NOMO-1 (cell line): Measurements from ENCODE around the gene KRT72.

ENCODE experiments used
- DNase-seq, 2 experiments: peaks; one replicate each; lab custom pipeline; 2025; ENCODE audit not compliant: unreplicated experiment in 2 of 2; lab: John Stamatoyannopoulos, UW

The KRT72 gene

GRCh38 chr12:52630599-52631200, 29.4 kb upstream of the KRT72 start:
- no peak for DNase-seq

GRCh38 chr12:52630008-52630500, 28.8 kb upstream of the KRT72 start:
- DNase-seq, result no peak

DNA sequence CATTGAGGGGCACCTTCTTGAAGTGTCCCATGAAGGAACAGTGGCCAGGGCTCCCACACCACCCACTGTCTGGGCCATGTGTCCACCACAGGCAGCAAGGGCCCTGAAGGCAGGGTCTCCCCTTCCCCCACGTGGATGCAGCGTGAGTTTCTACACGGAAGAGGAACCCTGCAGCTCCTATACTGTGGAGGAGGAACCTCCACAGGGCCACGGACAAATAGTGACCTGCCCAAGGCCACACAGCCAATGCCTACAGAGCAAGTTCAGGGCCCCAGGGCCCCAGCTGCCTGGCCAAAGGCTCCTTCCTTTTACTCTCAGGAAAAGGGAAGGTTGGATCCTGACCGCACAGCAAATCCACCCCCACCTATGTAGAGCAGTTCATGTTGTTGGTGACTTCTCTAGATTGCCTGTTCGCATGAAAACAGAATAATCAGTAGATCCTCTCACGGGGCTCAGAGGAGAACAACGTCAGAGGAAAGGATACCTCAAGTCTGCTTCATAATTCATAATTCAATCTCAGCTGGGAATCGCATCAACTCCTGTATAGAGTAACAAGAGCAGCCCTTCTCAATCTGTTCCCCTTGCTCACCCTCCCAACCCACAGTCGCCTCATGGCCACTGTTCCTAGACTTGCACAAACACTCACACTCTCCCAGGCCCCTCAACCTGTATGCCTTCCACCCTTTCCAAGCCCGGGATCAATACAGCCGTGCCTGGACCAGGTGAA, 28.2 kb upstream of the KRT72 start:
- DNase-seq, result no peak

GRCh38 chr12:52628841-52629240, 27.6 kb upstream of the KRT72 start:
- no peak for DNase-seq

- DNase-seq, result no peak
Measured at GRCh38 chr12:52628111-52628507, 26.8 kb upstream of the KRT72 start.

DNA sequence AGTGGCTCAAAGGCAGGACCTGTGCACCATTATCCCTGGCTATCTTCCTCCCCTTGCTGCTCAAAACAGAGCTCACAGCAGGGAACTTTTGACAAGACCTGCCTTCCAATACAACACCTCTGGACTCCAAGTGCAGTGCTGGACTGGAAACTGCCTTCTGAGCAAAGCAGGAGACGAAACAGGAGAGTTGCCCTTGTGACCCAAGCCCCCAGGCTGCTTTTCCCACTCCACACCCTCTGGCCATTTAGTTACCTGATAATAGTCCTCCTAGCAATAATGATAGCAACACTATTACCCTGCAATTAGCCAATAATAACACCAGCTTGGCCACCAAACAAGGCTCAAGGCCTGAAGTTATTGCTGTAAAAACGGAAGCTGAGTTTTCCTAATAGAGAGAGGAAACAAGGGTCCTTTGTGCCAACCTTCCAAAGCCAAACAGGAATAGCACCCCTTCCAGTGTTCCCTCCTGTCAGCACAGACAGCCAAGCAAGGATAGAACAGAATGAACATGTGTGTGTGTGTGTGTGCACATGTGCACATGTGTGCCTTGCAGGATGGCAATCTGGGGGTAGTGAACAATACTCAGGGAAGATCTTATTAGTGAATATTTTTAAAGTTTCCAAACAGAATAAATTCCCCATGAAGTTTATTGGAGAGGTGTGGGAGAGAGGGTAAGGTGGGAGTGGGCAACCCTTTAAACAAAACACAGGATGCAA, 26.3 kb upstream of the KRT72 start:
- no peak for DNase-seq

DNA sequence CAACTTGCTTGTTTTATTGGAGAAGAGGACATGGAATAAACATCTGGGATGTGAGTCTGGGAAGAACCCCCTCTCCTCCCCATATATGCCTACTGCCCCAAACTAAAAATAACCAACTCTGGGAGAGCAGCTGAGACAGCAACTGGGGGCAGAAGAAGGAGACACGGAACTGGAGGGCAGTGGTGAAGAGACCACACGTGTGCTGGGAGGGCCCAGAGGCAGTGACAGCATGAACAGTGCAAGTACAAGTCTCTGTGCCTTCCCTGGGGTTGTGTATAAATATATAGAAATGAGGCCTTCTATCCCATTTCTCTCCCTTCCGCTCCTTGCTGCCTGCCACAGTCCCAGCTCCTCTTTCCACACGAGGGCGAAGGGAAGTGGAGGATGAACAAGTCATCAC, 21.1 kb upstream of the KRT72 start:
- no peak for DNase-seq

GRCh38 chr12:52618866-52619265, 17.6 kb upstream of the KRT72 start:
- no peak for DNase-seq

- DNase-seq, result no peak
Measured at GRCh38 chr12:52618216-52618615, 17.0 kb upstream of the KRT72 start, which contains the start of gene KRT73. TSS of gene KRT73 (minus strand) at chr12:52618559. CDS start at chr12:52618524, 35 bp downstream.

DNA sequence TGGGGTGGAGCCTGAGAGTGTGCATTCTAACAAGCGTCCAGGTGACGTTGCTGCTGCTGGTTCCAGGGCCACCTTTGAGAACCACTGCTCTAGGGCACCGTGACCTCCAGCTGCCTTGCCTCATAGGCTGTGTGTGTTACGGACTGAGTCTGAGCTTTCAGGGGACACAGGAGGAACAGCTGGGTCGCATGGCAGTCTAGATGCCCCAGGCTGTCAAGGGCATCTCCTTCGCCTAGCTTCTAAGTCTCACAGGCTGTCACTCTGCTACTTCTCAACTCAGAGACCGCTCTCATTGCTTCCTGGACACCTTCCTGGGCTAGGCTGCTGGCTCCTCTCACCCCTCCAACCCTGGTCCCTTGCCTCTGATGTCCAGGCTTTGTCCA, 16.1 kb upstream of the KRT72 start:
- no peak for DNase-seq

GRCh38 chr12:52616680-52617402, 15.6 kb upstream of the KRT72 start:
- DNase-seq, result no peak

- no peak for DNase-seq
Measured at GRCh38 chr12:52615912-52616311, 14.6 kb upstream of the KRT72 start.

DNA sequence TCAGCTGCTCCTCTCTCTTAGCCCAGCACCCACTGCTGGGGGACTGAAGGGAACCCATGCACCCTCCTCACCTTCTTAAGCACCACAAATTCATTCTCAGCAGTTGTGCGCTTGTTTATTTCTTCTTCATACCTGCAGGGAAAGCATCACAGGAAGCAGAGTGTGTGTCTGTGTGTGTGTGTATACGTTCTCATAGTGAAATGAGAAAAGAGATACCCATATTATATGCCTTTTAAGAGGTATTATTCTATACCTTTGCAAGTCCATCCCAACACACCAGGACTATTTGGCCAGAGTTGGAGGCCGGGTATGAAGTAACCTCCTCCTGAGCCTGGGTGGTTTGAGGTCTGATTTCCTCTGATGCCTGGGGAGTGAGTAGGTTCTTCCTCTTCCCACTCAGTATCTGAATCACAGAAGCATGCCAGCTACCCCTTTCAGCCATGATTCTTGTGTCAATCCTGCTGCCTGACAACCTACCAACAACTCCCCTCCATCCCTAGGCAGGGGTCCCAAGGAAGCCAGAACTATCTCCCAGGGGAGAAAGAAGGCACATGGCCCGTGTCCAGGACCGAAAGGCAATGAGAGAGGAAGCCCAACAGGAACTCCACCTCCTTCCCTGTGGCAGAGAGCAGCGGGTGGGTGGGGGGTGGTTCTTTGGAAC, 14.1 kb upstream of the KRT72 start:
- DNase-seq, result no peak

GRCh38 chr12:52614381-52615207, 13.3 kb upstream of the KRT72 start:
- no peak for DNase-seq

GRCh38 chr12:52613384-52614030, 12.2 kb upstream of the KRT72 start:
- DNase-seq, result no peak

GRCh38 chr12:52612431-52613383, 11.4 kb upstream of the KRT72 start:
- DNase-seq, result no peak

DNA sequence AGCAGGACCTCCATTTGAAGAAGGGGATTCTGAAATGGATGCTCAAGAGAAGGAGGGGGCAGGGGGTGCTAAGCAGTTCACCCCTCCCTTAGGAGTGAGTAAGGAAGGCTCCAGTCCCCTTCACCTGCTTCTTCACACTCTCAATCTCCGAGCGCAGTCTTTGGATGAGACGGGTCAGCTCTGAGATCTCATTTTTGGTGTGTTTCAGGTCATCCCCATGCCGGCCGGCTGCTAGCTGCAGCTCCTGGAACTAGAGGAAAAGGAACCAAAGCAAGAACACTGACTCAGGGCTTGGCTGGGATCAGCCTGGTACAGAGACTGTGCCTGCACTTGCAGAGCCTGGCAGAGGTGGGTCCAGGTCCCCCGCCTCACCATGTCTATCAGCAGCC, 9.8 kb upstream of the KRT72 start:
- DNase-seq, result no peak
